ENCODE data around the gene NMU.

DNA sequence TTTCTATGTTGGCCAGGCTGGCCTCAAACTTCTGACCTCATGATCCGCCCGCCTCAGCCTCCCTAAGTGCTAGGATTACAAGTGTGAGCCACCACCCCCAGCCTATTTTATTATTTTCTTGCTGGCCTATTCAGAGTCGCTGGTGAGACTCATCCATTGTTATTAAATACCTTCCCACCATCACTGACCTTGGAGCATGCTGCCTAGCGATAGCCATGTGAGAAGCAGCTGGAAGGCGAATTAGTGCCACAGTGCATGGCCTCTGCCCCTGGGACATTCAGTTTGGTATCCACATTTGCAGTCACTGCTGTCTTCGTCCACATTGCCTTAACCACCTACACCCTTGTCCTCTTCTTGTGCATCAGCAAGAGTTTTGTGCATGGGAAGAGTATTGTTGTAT, 32.4 kb upstream of the NMU start:
- TF ChIP-seq PRDM15 (CRISPR knock-in tag; IDR thresholded peaks at IDR 0.05) (no peak), TCF3 (IDR thresholded peaks at IDR 0.05; ENCODE audit: borderline replicate concordance, insufficient read depth, low read depth, low read length) (no peak), NFIC (IDR thresholded peaks at IDR 0.05; ENCODE audit: low read depth, low read length) (no peak), TARDBP (IDR thresholded peaks at IDR 0.05; ENCODE audit: borderline replicate concordance) (no peak)

Data from GM12878 (cell line).